IgD-negative memory B cell (primary cell): ENCODE data around the gene GPR137C. TPM values are rescaled to one million over a fixed set of nuclear protein-coding genes. Genes with fewer than 3 reads are reported as not detected.
"Not testable (repeated sequence)": the region's sequence is repeated elsewhere in the genome, so short reads cannot be mapped to it uniquely, and the experiment has no call there.

Experiments used
- H3K27ac Mint-ChIP-seq, 3 donors: one replicate each; pipeline ENCODE4 v1.8.0; 2020 to 2022; ENCODE audit warnings: mild to moderate bottlenecking in 3 of 3, mixed read lengths in 3 of 3, moderate library complexity in 1 of 3
- H3K27me3 Mint-ChIP-seq: one replicate; pipeline ENCODE4 v1.8.0; 2021; ENCODE audit warnings: mixed read lengths
- H3K36me3 Mint-ChIP-seq: one replicate; pipeline ENCODE4 v1.8.0; 2020; ENCODE audit warnings: mild to moderate bottlenecking, mixed read lengths
- H3K4me1 Mint-ChIP-seq, 3 donors: one replicate each; pipeline ENCODE4 v1.8.0; 2020 to 2022; ENCODE audit warnings: mixed read lengths in 3 of 3, mild to moderate bottlenecking in 1 of 3
- H3K4me3 Mint-ChIP-seq, 4 donors: one replicate each; pipeline ENCODE4 v1.8.0; 2020 to 2022; ENCODE audit warnings: mild to moderate bottlenecking in 4 of 4, mixed read lengths in 4 of 4, moderate library complexity in 3 of 4
- H3K9me3 Mint-ChIP-seq, 3 donors: one replicate each; pipeline ENCODE4 v1.8.0; 2020 to 2021; ENCODE audit warnings: mixed read lengths in 3 of 3, mild to moderate bottlenecking in 1 of 3
- polyA plus RNA-seq: library from polyadenylated mRNA; unstranded; fragments of 300-500 nt; fragmentation: Illumina TruSeq; gene quantifications from one replicate; pipeline ENCODE4 v1.2.3, GENCODE V29; 2021

Gene GPR137C
- polyA plus RNA-seq, 1 donor from 2014 or later: not detected

- Mint-ChIP-seq H3K9me3 (no peaks in the 10 kb centered on the region), H3K4me1 (peaks cover 0 to 17% (median 16%) of the 10 kb centered on the region in 3 donors), H3K27me3 (peaks cover 3% of the 10 kb centered on the region), H3K4me3 (peak overlapping the region; percentile 82 to 99 (median 90)), H3K27ac (peak overlapping the region in 2 of 3 donors; percentile 11 to 56), H3K36me3 (peaks cover 4% of the 10 kb centered on the region)
These were observed 1.4 kb upstream of the GPR137C start for GRCh38 chr14:52551205-52551604.

DNA sequence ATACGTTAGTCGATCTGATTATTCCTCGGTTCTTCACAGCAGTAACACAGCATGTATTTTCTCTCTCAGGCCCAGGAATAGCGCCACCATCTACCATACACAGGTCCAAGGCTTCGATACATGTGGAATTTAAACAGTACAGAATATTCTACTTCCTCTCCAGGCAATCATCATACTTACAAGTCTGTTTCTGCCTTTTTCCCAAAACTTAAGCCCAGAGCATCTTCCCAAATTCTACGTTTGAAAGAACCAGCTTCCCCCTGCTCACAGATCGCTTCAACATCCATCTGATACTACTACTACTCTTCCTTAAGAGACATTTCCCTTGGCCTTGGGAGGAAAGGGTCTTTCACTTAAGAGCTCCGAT lies 957 bp upstream of the GPR137C start:
- H3K27me3 Mint-ChIP-seq: peaks cover 3% of the 10 kb centered on the region
- peaks cover 0 to 17% (median 16%) of the 10 kb centered on the region in 3 donors for H3K4me1 Mint-ChIP-seq
- H3K36me3 Mint-ChIP-seq: peaks cover 4% of the 10 kb centered on the region
- peak overlapping the region; percentile 11 to 92 (median 30) for H3K27ac Mint-ChIP-seq
- H3K4me3 Mint-ChIP-seq: peak overlapping the region; percentile 82 to 99 (median 90)
- no peaks in the 10 kb centered on the region for H3K9me3 Mint-ChIP-seq

- H3K27ac Mint-ChIP-seq: peak overlapping the region in 2 of 3 donors; percentile 76 to 92
- peaks cover 0 to 16% (median 14%) of the 10 kb centered on the region in 3 donors for H3K4me1 Mint-ChIP-seq
- H3K36me3 Mint-ChIP-seq: peaks cover 2% of the 10 kb centered on the region
- peak overlapping the region; percentile 90 to 99 (median 96) for H3K4me3 Mint-ChIP-seq
- H3K9me3 Mint-ChIP-seq: no peaks in the 10 kb centered on the region
- H3K27me3 Mint-ChIP-seq: peaks cover 5% of the 10 kb centered on the region
These were observed 500 bp downstream of the GPR137C start for GRCh38 chr14:52553002-52553670.

DNA sequence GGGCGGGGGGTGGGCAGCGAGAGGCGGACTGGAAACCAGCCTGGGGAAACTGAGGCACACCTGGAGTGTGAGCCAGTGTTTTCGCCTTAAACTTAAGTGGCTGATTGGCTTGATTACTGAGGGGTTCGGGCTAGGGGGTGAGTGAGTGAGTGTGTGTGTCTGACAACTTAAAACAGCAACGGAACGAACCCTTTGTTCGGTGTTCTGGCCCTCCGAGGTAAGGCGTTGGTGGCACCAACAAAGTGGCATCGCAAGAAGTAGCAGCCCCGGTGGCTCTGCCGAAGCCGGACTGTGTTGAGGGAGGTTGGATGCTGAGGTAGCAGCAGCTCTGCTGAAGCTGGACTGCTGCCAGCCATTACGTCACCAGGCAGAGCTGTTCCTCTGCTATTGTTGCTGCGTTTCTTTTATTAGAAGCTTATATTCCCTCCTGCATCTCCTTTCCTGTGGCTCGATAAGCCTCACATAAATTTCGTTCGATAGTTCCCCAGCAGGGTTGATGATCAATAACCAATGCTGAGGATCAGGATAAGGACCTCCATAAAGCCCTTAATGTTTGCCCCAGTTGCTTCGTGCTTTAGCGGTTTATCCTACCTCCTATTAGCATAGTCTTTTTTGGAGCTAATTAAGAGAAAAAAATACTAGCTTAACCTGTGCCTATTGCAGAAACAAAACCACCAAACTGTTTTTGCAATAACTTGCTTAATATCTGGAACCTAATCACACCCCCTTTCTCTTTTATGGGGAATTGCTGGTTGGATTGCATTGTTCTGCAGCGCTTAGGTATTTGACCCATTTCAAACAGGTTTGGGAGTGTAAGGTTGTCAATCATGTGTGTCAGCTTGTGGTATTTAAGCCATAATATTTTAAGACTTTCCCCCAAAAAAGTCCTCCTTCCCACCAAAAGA lies 1.3 kb downstream of the GPR137C start:
- H3K36me3 Mint-ChIP-seq: peaks cover 4% of the 10 kb centered on the region
- H3K27ac Mint-ChIP-seq: peak overlapping the region; percentile 76 to 92 (median 89)
- peaks cover 6% of the 10 kb centered on the region for H3K27me3 Mint-ChIP-seq
- peak overlapping the region; percentile 90 to 99 (median 96) for H3K4me3 Mint-ChIP-seq
- peaks cover 0 to 16% (median 14%) of the 10 kb centered on the region in 3 donors for H3K4me1 Mint-ChIP-seq
- no peaks in the 10 kb centered on the region for H3K9me3 Mint-ChIP-seq

- no peaks in the 10 kb centered on the region for H3K9me3 Mint-ChIP-seq
- H3K4me1 Mint-ChIP-seq: peaks cover 0 to 5% (median 3%) of the 10 kb centered on the region in 3 donors
- H3K4me3 Mint-ChIP-seq: no peak overlapping the region
- no peak overlapping the region for H3K27ac Mint-ChIP-seq
- peaks cover 4% of the 10 kb centered on the region for H3K36me3 Mint-ChIP-seq
- H3K27me3 Mint-ChIP-seq: peaks cover 6% of the 10 kb centered on the region
These were observed 6.1 kb downstream of the GPR137C start for GRCh38 chr14:52558688-52559087.

GRCh38 chr14:52563120-52563519 lies 10.5 kb downstream of the GPR137C start:
- Mint-ChIP-seq H3K36me3 (peaks cover 3% of the 10 kb centered on the region), H3K27ac (no peak overlapping the region), H3K4me1 (no peaks in the 10 kb centered on the region), H3K4me3 (no peak overlapping the region), H3K27me3 (peaks cover 4% of the 10 kb centered on the region), H3K9me3 (no peaks in the 10 kb centered on the region)

DNA sequence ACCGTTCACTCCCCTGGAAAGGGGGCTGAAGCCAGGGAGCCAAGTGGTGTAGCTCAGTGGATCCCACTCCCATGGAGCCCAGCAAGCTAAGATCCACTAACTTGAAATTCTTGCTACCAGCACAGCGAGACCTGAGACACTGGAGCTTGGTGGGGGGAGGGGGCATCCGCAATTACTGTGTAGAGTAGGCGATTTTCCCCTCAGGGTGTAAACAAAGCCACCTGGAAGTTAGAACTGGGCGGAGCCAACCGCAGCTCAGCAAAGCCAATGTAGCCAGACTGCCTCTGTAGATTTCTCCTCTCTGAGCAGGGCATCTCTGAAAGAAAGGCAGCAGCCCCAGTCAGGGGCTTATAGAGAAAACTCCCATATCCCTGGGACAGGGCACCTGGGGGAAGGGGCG lies 15.8 kb downstream of the GPR137C start:
- not testable (repeated sequence) for H3K36me3 Mint-ChIP-seq, H3K27ac Mint-ChIP-seq, H3K4me3 Mint-ChIP-seq, H3K4me1 Mint-ChIP-seq, H3K27me3 Mint-ChIP-seq
- H3K9me3 Mint-ChIP-seq: peaks cover 10 to 16% (median 16%) of the 10 kb centered on the region in 3 donors

- Mint-ChIP-seq H3K27ac (no peak overlapping the region), H3K9me3 (peaks cover 4 to 9% (median 8%) of the 10 kb centered on the region in 3 donors)
These were observed 23.2 kb downstream of the GPR137C start for GRCh38 chr14:52575858-52576257.

GRCh38 chr14:52583544-52583943 lies 30.9 kb downstream of the GPR137C start:
- H3K27ac Mint-ChIP-seq: no peak overlapping the region

More at GRCh38 chr14:52575858-52576257, 23.2 kb downstream of the GPR137C start:
- H3K27me3 Mint-ChIP-seq: peaks cover 2% of the 10 kb centered on the region
- peaks cover 0 to 5% (median 3%) of the 10 kb centered on the region in 3 donors for H3K4me1 Mint-ChIP-seq
- H3K36me3 Mint-ChIP-seq: peaks cover 10% of the 10 kb centered on the region
- no peak overlapping the region for H3K4me3 Mint-ChIP-seq

GRCh38 chr14:52589646-52590045 lies 37.0 kb downstream of the GPR137C start:
- no peaks in the 10 kb centered on the region for H3K4me1 Mint-ChIP-seq
- no peak overlapping the region for H3K27ac Mint-ChIP-seq
- peaks cover 2% of the 10 kb centered on the region for H3K36me3 Mint-ChIP-seq
- no peak overlapping the region for H3K4me3 Mint-ChIP-seq
- peaks cover 4% of the 10 kb centered on the region for H3K27me3 Mint-ChIP-seq
- H3K9me3 Mint-ChIP-seq: peaks cover 0 to 3% (median 1%) of the 10 kb centered on the region in 3 donors

More at GRCh38 chr14:52583544-52583943, 30.9 kb downstream of the GPR137C start:
- no peaks in the 10 kb centered on the region for H3K36me3 Mint-ChIP-seq
- H3K27me3 Mint-ChIP-seq: peaks cover 6% of the 10 kb centered on the region
- no peaks in the 10 kb centered on the region for H3K9me3 Mint-ChIP-seq
- no peaks in the 10 kb centered on the region for H3K4me1 Mint-ChIP-seq
- no peak overlapping the region for H3K4me3 Mint-ChIP-seq

DNA sequence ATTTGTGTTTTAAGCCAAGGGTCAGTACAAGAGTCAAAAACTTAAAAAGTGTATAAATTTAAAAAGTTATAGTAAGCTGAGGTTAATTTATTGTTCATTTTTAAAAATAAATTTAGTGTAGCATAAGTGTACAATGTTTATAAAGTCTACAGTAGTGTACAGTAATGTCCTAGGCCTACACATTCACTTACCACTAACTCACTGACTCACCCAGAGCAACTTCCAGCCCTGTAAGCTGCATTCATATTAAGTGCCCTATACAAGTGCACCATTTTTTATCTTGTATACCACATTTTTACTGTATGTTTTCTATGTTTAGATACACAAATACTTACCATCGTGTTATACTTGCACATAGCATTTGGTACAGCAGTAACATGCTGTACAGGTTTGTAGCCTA lies 37.7 kb downstream of the GPR137C start:
- no peak overlapping the region for H3K27ac Mint-ChIP-seq
- no peaks in the 10 kb centered on the region for H3K4me1 Mint-ChIP-seq
- H3K27me3 Mint-ChIP-seq: peaks cover 4% of the 10 kb centered on the region
- H3K36me3 Mint-ChIP-seq: peaks cover 2% of the 10 kb centered on the region
- H3K9me3 Mint-ChIP-seq: peaks cover 2 to 7% (median 3%) of the 10 kb centered on the region in 3 donors
- no peak overlapping the region for H3K4me3 Mint-ChIP-seq

GRCh38 chr14:52596320-52596719 lies 43.7 kb downstream of the GPR137C start:
- H3K4me3 Mint-ChIP-seq: no peak overlapping the region
- peaks cover 0 to 1% (median 0%) of the 10 kb centered on the region in 3 donors for H3K4me1 Mint-ChIP-seq
- H3K9me3 Mint-ChIP-seq: peaks cover 5 to 9% (median 5%) of the 10 kb centered on the region in 3 donors
- peaks cover 2% of the 10 kb centered on the region for H3K36me3 Mint-ChIP-seq
- peaks cover 2% of the 10 kb centered on the region for H3K27me3 Mint-ChIP-seq
- H3K27ac Mint-ChIP-seq: no peak overlapping the region

DNA sequence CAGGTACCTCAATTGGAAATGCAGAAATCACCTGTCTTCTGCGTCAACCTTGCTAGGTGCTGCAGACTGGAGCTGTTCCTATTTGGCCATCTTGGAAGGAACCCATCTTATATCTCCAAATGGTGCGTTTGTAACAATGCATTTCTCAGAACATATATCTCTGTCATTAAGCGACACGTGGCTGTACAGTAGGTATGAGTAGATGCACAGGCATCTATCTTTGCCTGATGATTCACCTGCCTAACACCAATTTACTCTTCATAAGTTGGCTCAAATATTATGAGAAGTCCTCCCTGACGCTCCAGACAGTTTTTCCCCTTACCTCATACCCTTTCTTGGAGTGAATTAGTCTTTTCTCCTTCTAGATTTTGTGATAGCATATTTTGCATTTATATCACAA lies 44.2 kb downstream of the GPR137C start:
- H3K4me1 Mint-ChIP-seq: peaks cover 0 to 1% (median 0%) of the 10 kb centered on the region in 3 donors
- no peak overlapping the region for H3K4me3 Mint-ChIP-seq
- H3K27ac Mint-ChIP-seq: no peak overlapping the region
- H3K36me3 Mint-ChIP-seq: peaks cover 2% of the 10 kb centered on the region
- H3K27me3 Mint-ChIP-seq: peaks cover 2% of the 10 kb centered on the region
- peaks cover 5 to 9% (median 5%) of the 10 kb centered on the region in 3 donors for H3K9me3 Mint-ChIP-seq

GRCh38 chr14:52598568-52598967 lies 45.9 kb downstream of the GPR137C start:
- Mint-ChIP-seq H3K27me3 (peaks cover 2% of the 10 kb centered on the region), H3K27ac (no peak overlapping the region), H3K36me3 (peaks cover 2% of the 10 kb centered on the region), H3K4me3 (no peak overlapping the region), H3K4me1 (peaks cover 0 to 4% (median 4%) of the 10 kb centered on the region in 3 donors), H3K9me3 (peaks cover 5 to 9% (median 5%) of the 10 kb centered on the region in 3 donors)

- Mint-ChIP-seq H3K27ac (no peak overlapping the region), H3K36me3 (no peaks in the 10 kb centered on the region), H3K4me1 (peaks cover 0 to 4% (median 4%) of the 10 kb centered on the region in 3 donors), H3K27me3 (peaks cover 2% of the 10 kb centered on the region), H3K4me3 (no peak overlapping the region), H3K9me3 (peaks cover 2 to 9% (median 9%) of the 10 kb centered on the region in 3 donors)
These were observed 47.3 kb downstream of the GPR137C start for GRCh38 chr14:52599974-52600373.
